Measurements from ENCODE around the gene ZG16B. TPM values are rescaled to one million over a fixed set of nuclear protein-coding genes. Genes with fewer than 3 reads are reported as not detected.

The ZG16B gene
- total and polyA plus RNA-seq, 2 of the 8 experiments (the other 6 are each of a cell fraction or from before 2014, with no cell fraction given), result 0.11 TPM; not detected in 1

GRCh38 chr16:2818272-2818876 lies 11.7 kb upstream of the ZG16B start (continued):
- no peak for TF ChIP-seq CHD1 (IDR thresholded peaks at IDR 0.05; ENCODE audit: low read depth, low read length)
- no peak for TF ChIP-seq KDM4A (IDR thresholded peaks at IDR 0.05; ENCODE audit: low read depth, low read length, severe bottlenecking)
- TF ChIP-seq CBX5 (IDR thresholded peaks at IDR 0.05; ENCODE audit: low read depth, low read length), result no peak
- TF ChIP-seq SP1 (IDR thresholded peaks at IDR 0.05; ENCODE audit: low read depth, low read length), result no peak; the same call in 1 of the 2 replicates
- TF ChIP-seq TAF1 (IDR thresholded peaks at IDR 0.05; ENCODE audit: low read depth, low read length), result no peak
- TF ChIP-seq RFX5 (IDR thresholded peaks at IDR 0.05; ENCODE audit: borderline replicate concordance, low read depth, low read length), result no peak

All from H1 (cell line).